Kidney glomerular epithelial cell (primary cell): ENCODE results near the gene PDHA2.
"Not testable (repeated sequence)": the region's sequence is repeated elsewhere in the genome, so short reads cannot be mapped to it uniquely, and the experiment has no call there.

Experiments used
- DNase-seq: peaks from one replicate; lab custom pipeline; 2025; lab: John Stamatoyannopoulos, UW

Gene PDHA2

GRCh38 chr4:95839891-95840290 lies at the start of gene PDHA2:
Gene PDHA2, plus strand, starts transcription at chr4:95840093. Its CDS starts 58 bp downstream, at chr4:95840151.
- no peak for DNase-seq

DNA sequence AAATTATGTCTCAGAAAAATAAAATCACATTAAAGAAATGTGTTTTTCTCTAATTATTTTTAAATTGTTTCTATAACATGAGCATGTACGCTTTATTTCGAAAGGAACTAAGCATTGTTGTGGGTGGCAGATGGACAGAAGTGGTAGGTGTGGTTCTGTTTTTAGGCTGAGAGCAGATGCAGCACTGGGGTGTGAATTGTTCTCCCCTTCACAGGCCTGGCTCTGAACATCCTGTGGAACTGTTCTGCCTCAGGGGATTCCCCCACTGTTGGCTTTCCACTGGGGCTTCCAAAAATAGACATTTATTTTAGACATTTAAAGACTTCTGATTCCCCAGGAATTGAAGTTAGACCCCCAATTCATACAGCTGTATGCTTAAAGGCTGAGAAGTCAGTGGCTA lies 41.9 kb upstream of the PDHA2 start:
- DNase-seq = no peak

DNA sequence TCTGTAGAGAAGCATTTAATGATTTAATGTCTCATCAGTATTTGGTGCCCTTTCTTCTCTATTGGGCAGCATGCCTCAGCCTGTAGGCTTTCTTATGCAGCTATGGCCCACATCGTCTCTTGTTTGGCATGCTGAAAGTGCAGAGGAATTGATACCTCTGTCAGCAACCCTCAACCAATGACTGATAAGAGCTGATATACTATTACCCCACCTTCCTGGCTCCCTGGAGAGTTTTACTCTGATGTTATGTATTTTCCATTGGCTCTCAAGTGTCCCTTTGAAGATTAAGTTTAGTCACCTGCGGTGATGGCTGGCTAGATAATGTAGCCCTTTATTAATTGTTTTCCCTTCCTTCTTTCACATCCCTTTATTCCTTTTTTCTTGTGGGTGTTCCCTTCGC lies 41.2 kb upstream of the PDHA2 start:
- no peak for DNase-seq

- DNase-seq = no peak
Observed at GRCh38 chr4:95821867-95822266, 18.0 kb upstream of the PDHA2 start.

GRCh38 chr4:95825546-95825945 lies 14.3 kb upstream of the PDHA2 start:
- no peak for DNase-seq

DNA sequence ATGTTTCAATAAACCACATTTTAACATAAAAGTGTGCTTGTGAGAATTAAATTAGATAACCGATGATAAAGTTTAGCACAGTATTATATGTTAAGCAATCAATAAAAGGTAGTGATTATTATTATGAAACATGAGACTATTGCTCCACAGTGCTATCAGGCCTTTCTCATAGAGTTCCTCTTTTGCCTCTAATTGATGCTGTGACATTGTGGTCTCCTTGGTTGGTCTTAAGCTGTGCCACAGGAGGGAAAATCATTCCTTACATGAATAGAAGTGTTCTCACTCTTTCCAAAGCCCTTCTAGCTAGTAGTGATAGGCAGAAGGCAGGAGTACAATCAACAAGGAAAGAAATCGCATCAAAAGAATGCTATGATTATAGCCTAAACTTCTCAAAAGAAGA lies 9.2 kb upstream of the PDHA2 start:
- DNase-seq = no peak

DNA sequence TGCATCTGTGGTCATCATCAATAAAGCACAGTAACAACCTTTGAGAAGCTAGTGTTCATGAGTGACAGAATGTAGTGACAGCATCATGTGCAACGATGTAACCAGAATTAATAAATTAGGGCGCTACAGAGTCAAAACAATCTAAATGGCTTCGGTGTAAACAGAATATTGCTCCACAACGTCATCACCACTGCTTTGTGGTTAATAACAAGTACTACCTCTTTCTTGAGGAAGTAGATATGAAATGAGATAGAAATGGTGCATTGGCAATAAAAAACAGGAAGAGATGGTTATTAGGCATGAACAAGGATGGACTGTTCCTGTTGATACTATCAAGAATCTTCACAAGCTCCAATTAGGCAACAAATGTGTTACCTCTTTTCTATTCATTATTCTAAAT lies 8.7 kb upstream of the PDHA2 start:
- DNase-seq = no peak

GRCh38 chr4:95833711-95834194 lies 6.1 kb upstream of the PDHA2 start:
- DNase-seq = no peak

DNA sequence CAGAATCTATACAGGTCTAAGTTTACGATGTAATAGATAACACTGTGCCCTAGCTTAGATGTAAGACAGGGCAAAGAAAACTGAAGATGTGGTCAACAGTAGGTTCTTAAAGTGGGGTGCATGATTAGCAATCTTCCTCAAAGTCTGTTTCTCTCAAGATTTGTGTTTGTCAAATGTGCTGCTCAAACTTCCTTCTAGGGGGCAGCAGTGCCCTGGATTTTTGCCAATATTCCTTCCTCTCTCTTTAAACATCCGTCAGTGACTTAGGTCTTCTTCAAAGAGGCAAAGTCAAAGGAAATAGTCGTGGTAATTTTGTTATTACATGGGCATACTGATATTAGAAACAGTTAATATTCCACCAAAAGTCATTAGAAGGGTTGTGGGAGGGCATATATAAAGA lies 4.2 kb upstream of the PDHA2 start:
- peak; percentile 29 for DNase-seq

DNA sequence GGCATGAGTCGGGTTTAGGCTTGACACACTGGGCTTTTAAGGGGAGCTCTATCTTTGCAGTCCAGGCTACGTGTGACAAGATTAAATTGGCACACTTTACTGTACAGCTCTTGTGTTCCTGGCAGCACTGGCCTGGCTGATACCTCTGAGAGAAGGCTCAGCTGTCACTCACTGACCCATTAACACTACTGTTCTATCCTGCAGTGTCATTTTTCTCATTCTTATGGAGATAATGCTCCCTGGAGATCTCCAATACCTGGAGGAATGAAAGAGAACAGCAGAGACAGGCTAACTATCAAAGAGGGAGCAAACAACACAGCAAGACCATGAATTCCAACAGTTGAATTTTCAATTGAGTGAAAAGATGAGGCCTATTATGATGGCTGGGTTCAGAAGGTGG lies 1.7 kb upstream of the PDHA2 start:
- DNase-seq = no peak

GRCh38 chr4:95847908-95848460 lies 8.1 kb downstream of the PDHA2 start:
- no peak for DNase-seq

- DNase-seq = no peak
Observed at GRCh38 chr4:95850161-95850560, 10.3 kb downstream of the PDHA2 start.

GRCh38 chr4:95857761-95858160 lies 17.9 kb downstream of the PDHA2 start:
- DNase-seq = no peak

GRCh38 chr4:95867919-95868318 lies 28.0 kb downstream of the PDHA2 start:
- no peak for DNase-seq

GRCh38 chr4:95869414-95869813 lies 29.5 kb downstream of the PDHA2 start:
- DNase-seq = not testable (repeated sequence)

DNA sequence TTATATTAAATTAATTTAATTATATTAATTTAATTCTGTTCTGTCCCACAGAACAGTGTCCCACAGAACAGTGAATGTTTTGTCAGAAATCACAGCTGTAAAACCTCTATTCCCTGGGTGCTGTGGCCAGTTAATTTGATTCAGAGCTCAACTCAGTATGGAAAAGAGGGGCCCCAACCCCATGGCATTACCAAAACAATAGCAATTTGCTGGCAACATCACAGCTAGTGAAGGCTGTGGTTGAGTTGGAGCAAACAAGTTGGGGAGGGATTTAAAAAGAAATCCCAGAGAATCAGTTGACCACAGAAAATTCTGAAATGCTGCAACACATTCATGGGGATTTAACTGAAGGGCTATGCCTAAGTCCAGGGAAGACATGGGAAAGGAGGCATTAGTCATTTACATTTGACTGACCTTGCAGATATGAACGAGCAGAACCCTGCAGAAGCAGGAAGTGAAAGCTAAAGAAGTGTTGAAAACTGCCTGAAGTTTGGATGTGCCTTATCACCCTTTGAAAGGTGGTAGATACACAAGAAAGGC lies 30.1 kb downstream of the PDHA2 start:
- no peak for DNase-seq

DNA sequence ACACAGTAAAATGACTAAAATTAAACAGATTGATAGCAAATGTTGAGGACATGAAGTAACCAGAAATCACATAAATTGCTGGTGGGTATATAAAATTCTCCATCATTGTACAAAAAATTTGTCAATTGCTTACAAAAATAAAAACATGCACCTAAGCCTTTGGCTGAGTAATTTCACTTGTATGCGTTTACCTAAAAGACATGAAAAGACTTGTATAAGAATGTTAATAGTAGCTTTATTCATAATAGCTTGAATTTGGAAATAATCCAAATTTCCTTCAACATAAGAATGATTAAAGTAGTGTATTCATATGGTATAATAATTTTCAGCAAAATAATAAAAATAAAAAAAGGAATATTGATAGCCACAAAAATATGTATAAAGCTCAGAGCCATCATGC lies 37.7 kb downstream of the PDHA2 start:
- DNase-seq = no peak

DNA sequence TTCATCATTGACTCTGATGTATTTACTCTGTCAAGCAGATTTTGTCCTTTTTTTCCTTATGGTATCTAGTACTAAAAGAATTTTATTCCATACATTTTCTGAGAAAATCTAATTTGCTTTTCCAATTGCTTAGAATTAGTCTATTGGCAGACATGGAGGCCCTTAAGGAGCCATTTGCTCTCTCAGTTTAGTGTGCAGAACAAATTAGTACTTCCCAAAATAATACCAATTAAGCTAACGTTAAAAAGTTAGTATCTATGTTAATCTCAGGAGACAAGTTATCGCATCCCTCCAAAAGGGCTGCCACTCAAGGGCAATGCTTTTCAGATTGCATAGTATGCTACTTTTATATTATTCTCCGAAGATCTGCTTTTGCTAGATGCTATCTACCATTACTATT lies 47.7 kb downstream of the PDHA2 start:
- no peak for DNase-seq

DNA sequence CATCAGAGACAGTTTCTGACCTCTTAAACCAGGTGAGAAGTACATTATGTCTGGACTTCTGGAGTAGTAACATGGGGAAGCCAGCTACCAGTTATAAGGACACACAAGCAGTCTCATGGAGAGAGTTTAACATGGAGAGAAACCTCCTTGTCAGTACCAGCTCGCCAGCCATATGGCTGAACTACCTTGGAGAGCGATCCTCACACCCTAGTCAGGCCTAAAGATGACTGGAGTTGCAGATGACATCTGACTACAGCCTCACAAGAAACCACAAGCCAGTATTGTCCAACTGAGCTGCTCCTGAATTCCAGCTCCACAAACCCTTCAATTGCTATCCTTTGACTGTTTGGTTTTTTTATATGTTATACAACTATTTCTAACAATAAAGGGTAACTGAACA lies 49.8 kb downstream of the PDHA2 start:
- peak; percentile 12 for DNase-seq
